Measurements from ENCODE around the gene ARHGAP45. TPM values are rescaled to one million over a fixed set of nuclear protein-coding genes. Genes with fewer than 3 reads are reported as not detected.

Gene ARHGAP45
- total and polyA plus RNA-seq, 9 of the 15 experiments (the other 6 are each of a cell fraction or from before 2014, with no cell fraction given): 0.08 to 22.1 (median 4.2) TPM

DNA sequence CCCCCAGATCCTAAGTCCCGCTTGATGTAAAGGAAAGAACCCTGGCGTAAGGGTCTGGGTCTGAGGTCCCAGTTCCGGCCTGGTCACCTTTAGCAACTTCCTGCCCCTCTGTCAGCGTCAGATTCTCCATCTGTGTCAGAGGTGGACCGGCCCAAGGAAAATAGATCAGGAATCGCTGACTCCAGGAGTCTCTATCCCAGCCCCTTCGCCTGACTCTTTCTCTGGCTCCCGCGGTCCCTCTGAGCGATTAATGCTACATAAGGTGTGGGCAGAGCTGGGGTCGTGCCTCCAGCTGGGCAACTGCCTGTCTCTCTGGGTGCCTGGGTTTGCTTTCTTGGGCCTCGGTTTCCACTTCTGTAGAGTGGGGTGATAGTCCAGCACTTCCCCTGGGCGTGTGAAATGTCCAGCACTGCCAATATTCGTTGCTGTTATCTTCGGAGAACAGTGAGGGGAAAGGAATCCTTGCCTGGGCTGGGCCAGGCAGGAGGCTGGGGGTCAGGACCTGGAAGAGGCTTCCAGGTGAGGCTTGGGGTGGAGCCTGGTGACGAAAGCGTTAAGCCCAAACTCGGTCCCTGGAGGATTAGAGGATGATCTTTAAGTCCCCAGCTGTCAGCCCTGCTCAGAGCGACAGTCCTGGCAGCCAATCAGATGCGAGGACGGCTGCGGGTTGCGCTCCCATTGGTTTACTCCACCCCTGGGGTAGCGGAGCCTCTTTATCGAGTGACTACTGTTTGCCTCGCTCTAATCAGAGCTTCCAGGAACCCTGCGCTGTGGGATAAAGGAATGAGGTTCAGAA is 26.3 kb upstream of the ARHGAP45 start (continued):
- TF ChIP-seq ESRRB (CRISPR knock-in tag; IDR thresholded peaks at IDR 0.05; ENCODE audit: borderline replicate concordance): no peak
- TF ChIP-seq TEAD4 (IDR thresholded peaks at IDR 0.05; ENCODE audit: low read length): peak; percentile 58; the same call in 1 of the 2 replicates
- no peak for TF ChIP-seq TEAD4 (CRISPR knock-in tag; IDR thresholded peaks at IDR 0.05; ENCODE audit: borderline replicate concordance)
- TF ChIP-seq NFYB (IDR thresholded peaks at IDR 0.05; ENCODE audit: extremely low read depth, insufficient read length): peak; percentile 99
- no peak for TF ChIP-seq NONO (IDR thresholded peaks at IDR 0.05; ENCODE audit: low read depth in 2 of 2, low read length in 1 of 2)
- 0 out of 2 replicates have a peak, but pooled peaks have one; percentile 63 for TF ChIP-seq KLF16 (IDR thresholded peaks at IDR 0.05)
- TF ChIP-seq DMBX1 (CRISPR knock-in tag; IDR thresholded peaks at IDR 0.05; ENCODE audit: borderline replicate concordance): 0 out of 2 replicates have a peak, but pooled peaks have one; percentile 9
- TF ChIP-seq ZNF780A (CRISPR knock-in tag; IDR thresholded peaks at IDR 0.05): no peak
- peak; percentile 57; the same call in 1 of the 2 replicates for TF ChIP-seq STAT5A (IDR thresholded peaks at IDR 0.05; ENCODE audit: borderline replicate concordance, low read length)
- TF ChIP-seq PTTG1 (tag; IDR thresholded peaks at IDR 0.05; ENCODE audit: low read depth): no peak
- peak; percentile 89 for TF ChIP-seq CHD4 (IDR thresholded peaks at IDR 0.05; ENCODE audit: insufficient read depth, insufficient replicate concordance, low read depth, low read length, poor library complexity, severe bottlenecking)
- no peak for TF ChIP-seq ZFP30 (CRISPR knock-in tag; IDR thresholded peaks at IDR 0.05; ENCODE audit: borderline replicate concordance)
- TF ChIP-seq HLTF (IDR thresholded peaks at IDR 0.05): no peak
- TF ChIP-seq, protein P1, sequence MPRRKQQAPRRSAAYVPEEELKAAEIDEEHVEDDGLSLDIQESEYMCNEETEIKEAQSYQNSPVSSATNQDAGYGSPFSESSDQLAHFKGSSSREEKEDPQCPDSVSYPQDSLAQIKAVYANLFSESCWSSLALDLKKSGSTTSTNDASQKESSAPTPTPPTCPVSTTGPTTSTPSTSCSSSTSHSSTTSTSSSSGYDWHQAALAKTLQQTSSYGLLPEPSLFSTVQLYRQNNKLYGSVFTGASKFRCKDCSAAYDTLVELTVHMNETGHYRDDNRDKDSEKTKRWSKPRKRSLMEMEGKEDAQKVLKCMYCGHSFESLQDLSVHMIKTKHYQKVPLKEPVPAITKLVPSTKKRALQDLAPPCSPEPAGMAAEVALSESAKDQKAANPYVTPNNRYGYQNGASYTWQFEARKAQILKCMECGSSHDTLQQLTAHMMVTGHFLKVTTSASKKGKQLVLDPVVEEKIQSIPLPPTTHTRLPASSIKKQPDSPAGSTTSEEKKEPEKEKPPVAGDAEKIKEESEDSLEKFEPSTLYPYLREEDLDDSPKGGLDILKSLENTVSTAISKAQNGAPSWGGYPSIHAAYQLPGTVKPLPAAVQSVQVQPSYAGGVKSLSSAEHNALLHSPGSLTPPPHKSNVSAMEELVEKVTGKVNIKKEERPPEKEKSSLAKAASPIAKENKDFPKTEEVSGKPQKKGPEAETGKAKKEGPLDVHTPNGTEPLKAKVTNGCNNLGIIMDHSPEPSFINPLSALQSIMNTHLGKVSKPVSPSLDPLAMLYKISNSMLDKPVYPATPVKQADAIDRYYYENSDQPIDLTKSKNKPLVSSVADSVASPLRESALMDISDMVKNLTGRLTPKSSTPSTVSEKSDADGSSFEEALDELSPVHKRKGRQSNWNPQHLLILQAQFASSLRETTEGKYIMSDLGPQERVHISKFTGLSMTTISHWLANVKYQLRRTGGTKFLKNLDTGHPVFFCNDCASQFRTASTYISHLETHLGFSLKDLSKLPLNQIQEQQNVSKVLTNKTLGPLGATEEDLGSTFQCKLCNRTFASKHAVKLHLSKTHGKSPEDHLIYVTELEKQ (CRISPR knock-in tag; IDR thresholded peaks at IDR 0.05): no peak
- TF ChIP-seq, protein P2, sequence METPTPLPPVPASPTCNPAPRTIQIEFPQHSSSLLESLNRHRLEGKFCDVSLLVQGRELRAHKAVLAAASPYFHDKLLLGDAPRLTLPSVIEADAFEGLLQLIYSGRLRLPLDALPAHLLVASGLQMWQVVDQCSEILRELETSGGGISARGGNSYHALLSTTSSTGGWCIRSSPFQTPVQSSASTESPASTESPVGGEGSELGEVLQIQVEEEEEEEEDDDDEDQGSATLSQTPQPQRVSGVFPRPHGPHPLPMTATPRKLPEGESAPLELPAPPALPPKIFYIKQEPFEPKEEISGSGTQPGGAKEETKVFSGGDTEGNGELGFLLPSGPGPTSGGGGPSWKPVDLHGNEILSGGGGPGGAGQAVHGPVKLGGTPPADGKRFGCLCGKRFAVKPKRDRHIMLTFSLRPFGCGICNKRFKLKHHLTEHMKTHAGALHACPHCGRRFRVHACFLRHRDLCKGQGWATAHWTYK (CRISPR knock-in tag; IDR thresholded peaks at IDR 0.05): 0 out of 2 replicates have a peak, but pooled peaks have one; percentile 12
- no peak for TF ChIP-seq EHMT2 (IDR thresholded peaks at IDR 0.05)
- TF ChIP-seq, protein P3, sequence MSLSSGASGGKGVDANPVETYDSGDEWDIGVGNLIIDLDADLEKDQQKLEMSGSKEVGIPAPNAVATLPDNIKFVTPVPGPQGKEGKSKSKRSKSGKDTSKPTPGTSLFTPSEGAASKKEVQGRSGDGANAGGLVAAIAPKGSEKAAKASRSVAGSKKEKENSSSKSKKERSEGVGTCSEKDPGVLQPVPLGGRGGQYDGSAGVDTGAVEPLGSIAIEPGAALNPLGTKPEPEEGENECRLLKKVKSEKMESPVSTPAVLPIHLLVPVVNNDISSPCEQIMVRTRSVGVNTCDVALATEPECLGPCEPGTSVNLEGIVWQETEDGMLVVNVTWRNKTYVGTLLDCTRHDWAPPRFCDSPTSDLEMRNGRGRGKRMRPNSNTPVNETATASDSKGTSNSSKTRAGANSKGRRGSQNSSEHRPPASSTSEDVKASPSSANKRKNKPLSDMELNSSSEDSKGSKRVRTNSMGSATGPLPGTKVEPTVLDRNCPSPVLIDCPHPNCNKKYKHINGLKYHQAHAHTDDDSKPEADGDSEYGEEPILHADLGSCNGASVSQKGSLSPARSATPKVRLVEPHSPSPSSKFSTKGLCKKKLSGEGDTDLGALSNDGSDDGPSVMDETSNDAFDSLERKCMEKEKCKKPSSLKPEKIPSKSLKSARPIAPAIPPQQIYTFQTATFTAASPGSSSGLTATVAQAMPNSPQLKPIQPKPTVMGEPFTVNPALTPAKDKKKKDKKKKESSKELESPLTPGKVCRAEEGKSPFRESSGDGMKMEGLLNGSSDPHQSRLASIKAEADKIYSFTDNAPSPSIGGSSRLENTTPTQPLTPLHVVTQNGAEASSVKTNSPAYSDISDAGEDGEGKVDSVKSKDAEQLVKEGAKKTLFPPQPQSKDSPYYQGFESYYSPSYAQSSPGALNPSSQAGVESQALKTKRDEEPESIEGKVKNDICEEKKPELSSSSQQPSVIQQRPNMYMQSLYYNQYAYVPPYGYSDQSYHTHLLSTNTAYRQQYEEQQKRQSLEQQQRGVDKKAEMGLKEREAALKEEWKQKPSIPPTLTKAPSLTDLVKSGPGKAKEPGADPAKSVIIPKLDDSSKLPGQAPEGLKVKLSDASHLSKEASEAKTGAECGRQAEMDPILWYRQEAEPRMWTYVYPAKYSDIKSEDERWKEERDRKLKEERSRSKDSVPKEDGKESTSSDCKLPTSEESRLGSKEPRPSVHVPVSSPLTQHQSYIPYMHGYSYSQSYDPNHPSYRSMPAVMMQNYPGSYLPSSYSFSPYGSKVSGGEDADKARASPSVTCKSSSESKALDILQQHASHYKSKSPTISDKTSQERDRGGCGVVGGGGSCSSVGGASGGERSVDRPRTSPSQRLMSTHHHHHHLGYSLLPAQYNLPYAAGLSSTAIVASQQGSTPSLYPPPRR (CRISPR knock-in tag; IDR thresholded peaks at IDR 0.05; ENCODE audit: borderline replicate concordance): 0 out of 2 replicates have a peak, but pooled peaks have one; percentile 14
